ENCODE results near the gene YOD1. TPM values are rescaled to one million over a fixed set of nuclear protein-coding genes. Genes with fewer than 3 reads are reported as not detected.

YOD1 gene
- total and polyA plus RNA-seq, 2 of the 13 experiments (the other 11 are each of a cell fraction or from before 2014, with no cell fraction given): 3.4 to 9.1 TPM

DNA sequence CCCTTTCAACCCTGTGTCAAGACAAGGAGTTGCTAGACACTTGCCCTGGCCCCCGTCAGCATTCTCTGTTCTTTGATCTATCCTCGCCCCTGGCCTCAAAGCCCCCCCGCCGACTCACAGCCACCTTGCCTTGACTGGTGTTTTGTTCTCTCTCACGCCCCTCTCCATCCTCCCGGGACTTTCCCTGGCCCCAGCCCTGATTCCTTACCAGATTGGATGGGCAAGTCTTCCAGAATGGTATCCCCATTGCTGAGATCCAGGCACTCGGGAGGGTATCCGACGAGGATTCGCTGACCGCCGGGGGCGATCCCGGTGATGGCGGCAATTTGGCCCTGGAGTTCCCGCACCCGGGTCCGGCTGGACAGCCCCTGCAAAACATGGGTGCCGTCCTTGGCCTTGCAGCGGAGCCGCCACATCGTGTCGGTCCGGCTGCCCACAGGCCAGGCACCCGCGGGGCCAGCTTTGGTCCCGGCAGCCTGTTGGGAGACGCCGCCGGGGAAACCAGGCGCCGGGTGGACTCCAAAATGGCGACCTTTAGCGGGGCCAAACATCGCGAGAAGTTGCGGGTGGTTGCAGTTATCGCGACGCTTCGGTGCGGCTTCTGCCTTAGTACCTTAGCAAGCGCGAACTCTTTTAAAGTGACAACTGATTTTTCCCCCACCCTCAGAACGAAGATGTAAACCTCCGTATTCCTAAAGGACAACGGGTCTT is 373 bp downstream of the YOD1 start (continued):
- TF ChIP-seq, protein P1, sequence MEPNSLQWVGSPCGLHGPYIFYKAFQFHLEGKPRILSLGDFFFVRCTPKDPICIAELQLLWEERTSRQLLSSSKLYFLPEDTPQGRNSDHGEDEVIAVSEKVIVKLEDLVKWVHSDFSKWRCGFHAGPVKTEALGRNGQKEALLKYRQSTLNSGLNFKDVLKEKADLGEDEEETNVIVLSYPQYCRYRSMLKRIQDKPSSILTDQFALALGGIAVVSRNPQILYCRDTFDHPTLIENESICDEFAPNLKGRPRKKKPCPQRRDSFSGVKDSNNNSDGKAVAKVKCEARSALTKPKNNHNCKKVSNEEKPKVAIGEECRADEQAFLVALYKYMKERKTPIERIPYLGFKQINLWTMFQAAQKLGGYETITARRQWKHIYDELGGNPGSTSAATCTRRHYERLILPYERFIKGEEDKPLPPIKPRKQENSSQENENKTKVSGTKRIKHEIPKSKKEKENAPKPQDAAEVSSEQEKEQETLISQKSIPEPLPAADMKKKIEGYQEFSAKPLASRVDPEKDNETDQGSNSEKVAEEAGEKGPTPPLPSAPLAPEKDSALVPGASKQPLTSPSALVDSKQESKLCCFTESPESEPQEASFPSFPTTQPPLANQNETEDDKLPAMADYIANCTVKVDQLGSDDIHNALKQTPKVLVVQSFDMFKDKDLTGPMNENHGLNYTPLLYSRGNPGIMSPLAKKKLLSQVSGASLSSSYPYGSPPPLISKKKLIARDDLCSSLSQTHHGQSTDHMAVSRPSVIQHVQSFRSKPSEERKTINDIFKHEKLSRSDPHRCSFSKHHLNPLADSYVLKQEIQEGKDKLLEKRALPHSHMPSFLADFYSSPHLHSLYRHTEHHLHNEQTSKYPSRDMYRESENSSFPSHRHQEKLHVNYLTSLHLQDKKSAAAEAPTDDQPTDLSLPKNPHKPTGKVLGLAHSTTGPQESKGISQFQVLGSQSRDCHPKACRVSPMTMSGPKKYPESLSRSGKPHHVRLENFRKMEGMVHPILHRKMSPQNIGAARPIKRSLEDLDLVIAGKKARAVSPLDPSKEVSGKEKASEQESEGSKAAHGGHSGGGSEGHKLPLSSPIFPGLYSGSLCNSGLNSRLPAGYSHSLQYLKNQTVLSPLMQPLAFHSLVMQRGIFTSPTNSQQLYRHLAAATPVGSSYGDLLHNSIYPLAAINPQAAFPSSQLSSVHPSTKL (CRISPR knock-in tag; IDR thresholded peaks at IDR 0.05): 0 out of 2 replicates have a peak, but pooled peaks have one; percentile 28
- TF ChIP-seq HOXA9 (CRISPR knock-in tag; IDR thresholded peaks at IDR 0.05; ENCODE audit: borderline replicate concordance): no peak
- TF ChIP-seq TEAD2 (CRISPR knock-in tag; IDR thresholded peaks at IDR 0.05): no peak
- TF ChIP-seq, protein P2, sequence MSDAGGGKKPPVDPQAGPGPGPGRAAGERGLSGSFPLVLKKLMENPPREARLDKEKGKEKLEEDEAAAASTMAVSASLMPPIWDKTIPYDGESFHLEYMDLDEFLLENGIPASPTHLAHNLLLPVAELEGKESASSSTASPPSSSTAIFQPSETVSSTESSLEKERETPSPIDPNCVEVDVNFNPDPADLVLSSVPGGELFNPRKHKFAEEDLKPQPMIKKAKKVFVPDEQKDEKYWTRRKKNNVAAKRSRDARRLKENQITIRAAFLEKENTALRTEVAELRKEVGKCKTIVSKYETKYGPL (CRISPR knock-in tag; IDR thresholded peaks at IDR 0.05): no peak
- TF ChIP-seq, protein P3, sequence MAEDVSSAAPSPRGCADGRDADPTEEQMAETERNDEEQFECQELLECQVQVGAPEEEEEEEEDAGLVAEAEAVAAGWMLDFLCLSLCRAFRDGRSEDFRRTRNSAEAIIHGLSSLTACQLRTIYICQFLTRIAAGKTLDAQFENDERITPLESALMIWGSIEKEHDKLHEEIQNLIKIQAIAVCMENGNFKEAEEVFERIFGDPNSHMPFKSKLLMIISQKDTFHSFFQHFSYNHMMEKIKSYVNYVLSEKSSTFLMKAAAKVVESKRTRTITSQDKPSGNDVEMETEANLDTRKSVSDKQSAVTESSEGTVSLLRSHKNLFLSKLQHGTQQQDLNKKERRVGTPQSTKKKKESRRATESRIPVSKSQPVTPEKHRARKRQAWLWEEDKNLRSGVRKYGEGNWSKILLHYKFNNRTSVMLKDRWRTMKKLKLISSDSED (CRISPR knock-in tag; IDR thresholded peaks at IDR 0.05): no peak
- TF ChIP-seq NFKB2 (CRISPR knock-in tag; IDR thresholded peaks at IDR 0.05; ENCODE audit: borderline replicate concordance): peak; percentile 52; the same call in 1 of the 2 replicates
- 0 out of 2 replicates have a peak, but pooled peaks have one; percentile 5 for TF ChIP-seq ZSCAN9 (CRISPR knock-in tag; IDR thresholded peaks at IDR 0.05; ENCODE audit: borderline replicate concordance)
- no peak for TF ChIP-seq STAG1 (CRISPR knock-in tag; IDR thresholded peaks at IDR 0.05)
- TF ChIP-seq SIN3B (IDR thresholded peaks at IDR 0.05; ENCODE audit: low read length): no peak
- no peak; the same call in 1 of the 2 replicates for TF ChIP-seq SMAD1 (CRISPR knock-in tag; IDR thresholded peaks at IDR 0.05; ENCODE audit: borderline replicate concordance, low read depth)
- TF ChIP-seq KDM5B (CRISPR knock-in tag; IDR thresholded peaks at IDR 0.05; ENCODE audit: borderline replicate concordance): peak; percentile 73
- TF ChIP-seq, protein P4, sequence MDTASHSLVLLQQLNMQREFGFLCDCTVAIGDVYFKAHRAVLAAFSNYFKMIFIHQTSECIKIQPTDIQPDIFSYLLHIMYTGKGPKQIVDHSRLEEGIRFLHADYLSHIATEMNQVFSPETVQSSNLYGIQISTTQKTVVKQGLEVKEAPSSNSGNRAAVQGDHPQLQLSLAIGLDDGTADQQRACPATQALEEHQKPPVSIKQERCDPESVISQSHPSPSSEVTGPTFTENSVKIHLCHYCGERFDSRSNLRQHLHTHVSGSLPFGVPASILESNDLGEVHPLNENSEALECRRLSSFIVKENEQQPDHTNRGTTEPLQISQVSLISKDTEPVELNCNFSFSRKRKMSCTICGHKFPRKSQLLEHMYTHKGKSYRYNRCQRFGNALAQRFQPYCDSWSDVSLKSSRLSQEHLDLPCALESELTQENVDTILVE (CRISPR knock-in tag; IDR thresholded peaks at IDR 0.05): no peak
- TF ChIP-seq ZBTB42 (CRISPR knock-in tag; IDR thresholded peaks at IDR 0.05): 0 out of 2 replicates have a peak, but pooled peaks have one; percentile 61
- no peak for TF ChIP-seq ARHGAP35 (CRISPR knock-in tag; IDR thresholded peaks at IDR 0.05; ENCODE audit: borderline replicate concordance)
- TF ChIP-seq, protein P5, sequence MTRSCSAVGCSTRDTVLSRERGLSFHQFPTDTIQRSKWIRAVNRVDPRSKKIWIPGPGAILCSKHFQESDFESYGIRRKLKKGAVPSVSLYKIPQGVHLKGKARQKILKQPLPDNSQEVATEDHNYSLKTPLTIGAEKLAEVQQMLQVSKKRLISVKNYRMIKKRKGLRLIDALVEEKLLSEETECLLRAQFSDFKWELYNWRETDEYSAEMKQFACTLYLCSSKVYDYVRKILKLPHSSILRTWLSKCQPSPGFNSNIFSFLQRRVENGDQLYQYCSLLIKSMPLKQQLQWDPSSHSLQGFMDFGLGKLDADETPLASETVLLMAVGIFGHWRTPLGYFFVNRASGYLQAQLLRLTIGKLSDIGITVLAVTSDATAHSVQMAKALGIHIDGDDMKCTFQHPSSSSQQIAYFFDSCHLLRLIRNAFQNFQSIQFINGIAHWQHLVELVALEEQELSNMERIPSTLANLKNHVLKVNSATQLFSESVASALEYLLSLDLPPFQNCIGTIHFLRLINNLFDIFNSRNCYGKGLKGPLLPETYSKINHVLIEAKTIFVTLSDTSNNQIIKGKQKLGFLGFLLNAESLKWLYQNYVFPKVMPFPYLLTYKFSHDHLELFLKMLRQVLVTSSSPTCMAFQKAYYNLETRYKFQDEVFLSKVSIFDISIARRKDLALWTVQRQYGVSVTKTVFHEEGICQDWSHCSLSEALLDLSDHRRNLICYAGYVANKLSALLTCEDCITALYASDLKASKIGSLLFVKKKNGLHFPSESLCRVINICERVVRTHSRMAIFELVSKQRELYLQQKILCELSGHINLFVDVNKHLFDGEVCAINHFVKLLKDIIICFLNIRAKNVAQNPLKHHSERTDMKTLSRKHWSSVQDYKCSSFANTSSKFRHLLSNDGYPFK (CRISPR knock-in tag; IDR thresholded peaks at IDR 0.05; ENCODE audit: borderline replicate concordance): peak; percentile 99
- no peak for TF ChIP-seq PLRG1 (conservative IDR thresholded peaks at IDR 0.05)
- TF ChIP-seq ZFP36L2 (CRISPR knock-in tag; IDR thresholded peaks at IDR 0.05): no peak
- TF ChIP-seq, protein P6, sequence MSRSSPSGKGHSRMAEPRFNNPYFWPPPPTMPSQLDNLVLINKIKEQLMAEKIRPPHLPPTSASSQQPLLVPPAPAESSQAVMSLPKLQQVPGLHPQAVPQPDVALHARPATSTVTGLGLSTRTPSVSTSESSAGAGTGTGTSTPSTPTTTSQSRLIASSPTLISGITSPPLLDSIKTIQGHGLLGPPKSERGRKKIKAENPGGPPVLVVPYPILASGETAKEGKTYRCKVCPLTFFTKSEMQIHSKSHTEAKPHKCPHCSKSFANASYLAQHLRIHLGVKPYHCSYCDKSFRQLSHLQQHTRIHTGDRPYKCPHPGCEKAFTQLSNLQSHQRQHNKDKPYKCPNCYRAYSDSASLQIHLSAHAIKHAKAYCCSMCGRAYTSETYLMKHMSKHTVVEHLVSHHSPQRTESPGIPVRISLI (CRISPR knock-in tag; IDR thresholded peaks at IDR 0.05; ENCODE audit: borderline replicate concordance): peak; percentile 41; the same call in 1 of the 2 replicates
